ENCODE results near the gene DOCK3.

Gene DOCK3

GRCh38 chr3:50630394-50630793 lies 44.3 kb upstream of the DOCK3 start:
- Histone ChIP-seq H2AFZ (ENCODE audit: low read length) (no peak overlapping the region), H3K4me2 (ENCODE audit: low read depth, low read length) (no peak overlapping the region), H3K79me2 (ENCODE audit: low read length) (peaks cover 20% of the 10 kb centered on the region), H3K4me1 (ENCODE audit: low read length) (no peaks in the 10 kb centered on the region), H3K36me3 (replicated peaks; ENCODE audit: insufficient read depth, low read length) (no peaks in the 10 kb centered on the region), H3K9me3 (replicated peaks; ENCODE audit: insufficient read depth, low read length) (no peaks in the 10 kb centered on the region), H4K20me1 (ENCODE audit: insufficient read depth, low read length) (no peaks in the 10 kb centered on the region), H3K9me2 (replicated peaks; ENCODE audit: insufficient read depth, low read length) (no peaks in the 10 kb centered on the region), H3F3A (ENCODE audit: insufficient read depth, low read length) (no peaks in the 10 kb centered on the region), H3K27me3 (replicated peaks; ENCODE audit: insufficient read depth, low read length) (no peaks in the 10 kb centered on the region), H3K4me3 (ENCODE audit: low read length) (no peak overlapping the region), H3K27ac (ENCODE audit: low read length) (no peak overlapping the region), H3K9ac (ENCODE audit: low read length) (no peak overlapping the region)
- no peak for DNase-seq
- no peak for TF ChIP-seq CTCF (IDR thresholded peaks at IDR 0.05; ENCODE audit: low read length)
- no peak for TF ChIP-seq EZH2phosphoT487 (IDR thresholded peaks at IDR 0.05; ENCODE audit: low read length)
- no peak for TF ChIP-seq EZH2 (optimal IDR thresholded peaks at IDR 0.05; ENCODE audit: low read depth, low read length)

GRCh38 chr3:50630877-50631276 lies 43.9 kb upstream of the DOCK3 start:
- Histone ChIP-seq H3K4me1 (ENCODE audit: low read length) (no peaks in the 10 kb centered on the region), H4K20me1 (ENCODE audit: insufficient read depth, low read length) (no peaks in the 10 kb centered on the region), H3K9me3 (replicated peaks; ENCODE audit: insufficient read depth, low read length) (no peaks in the 10 kb centered on the region), H3K27me3 (replicated peaks; ENCODE audit: insufficient read depth, low read length) (no peaks in the 10 kb centered on the region), H3K36me3 (replicated peaks; ENCODE audit: insufficient read depth, low read length) (no peaks in the 10 kb centered on the region), H2AFZ (ENCODE audit: low read length) (no peak overlapping the region), H3K9me2 (replicated peaks; ENCODE audit: insufficient read depth, low read length) (no peaks in the 10 kb centered on the region), H3K9ac (ENCODE audit: low read length) (no peak overlapping the region), H3K4me2 (ENCODE audit: low read depth, low read length) (no peak overlapping the region), H3K4me3 (ENCODE audit: low read length) (no peak overlapping the region), H3F3A (ENCODE audit: insufficient read depth, low read length) (no peaks in the 10 kb centered on the region), H3K79me2 (ENCODE audit: low read length) (peaks cover 17% of the 10 kb centered on the region), H3K27ac (ENCODE audit: low read length) (no peak overlapping the region)
- no peak for TF ChIP-seq CTCF (IDR thresholded peaks at IDR 0.05; ENCODE audit: low read length)
- no peak for TF ChIP-seq EZH2phosphoT487 (IDR thresholded peaks at IDR 0.05; ENCODE audit: low read length)
- TF ChIP-seq EZH2 (optimal IDR thresholded peaks at IDR 0.05; ENCODE audit: low read depth, low read length), result no peak
- DNase-seq, result no peak

GRCh38 chr3:50632450-50632849 lies 42.3 kb upstream of the DOCK3 start:
- Histone ChIP-seq H3K27me3 (replicated peaks; ENCODE audit: insufficient read depth, low read length) (no peaks in the 10 kb centered on the region), H3K9ac (ENCODE audit: low read length) (no peak overlapping the region), H3K36me3 (replicated peaks; ENCODE audit: insufficient read depth, low read length) (no peaks in the 10 kb centered on the region), H3K4me1 (ENCODE audit: low read length) (no peaks in the 10 kb centered on the region), H3F3A (ENCODE audit: insufficient read depth, low read length) (no peaks in the 10 kb centered on the region), H3K79me2 (ENCODE audit: low read length) (peaks cover 9% of the 10 kb centered on the region), H3K9me3 (replicated peaks; ENCODE audit: insufficient read depth, low read length) (no peaks in the 10 kb centered on the region), H4K20me1 (ENCODE audit: insufficient read depth, low read length) (no peaks in the 10 kb centered on the region), H2AFZ (ENCODE audit: low read length) (no peak overlapping the region), H3K4me2 (ENCODE audit: low read depth, low read length) (no peak overlapping the region), H3K9me2 (replicated peaks; ENCODE audit: insufficient read depth, low read length) (no peaks in the 10 kb centered on the region), H3K4me3 (ENCODE audit: low read length) (no peak overlapping the region), H3K27ac (ENCODE audit: low read length) (no peak overlapping the region)
- TF ChIP-seq EZH2 (optimal IDR thresholded peaks at IDR 0.05; ENCODE audit: low read depth, low read length) (no peak), CTCF (IDR thresholded peaks at IDR 0.05; ENCODE audit: low read length) (no peak), EZH2phosphoT487 (IDR thresholded peaks at IDR 0.05; ENCODE audit: low read length) (no peak)
- no peak for DNase-seq
